Fibroblast of mammary gland (primary cell): Measurements from ENCODE around the gene KLHL36.

Source experiments
- DNase-seq: peaks from one replicate; pipeline ENCODE4 v3.0.0-alpha.2; 2010; ENCODE audit warnings: low read depth
- H3K4me3 ChIP-seq: 2 replicates; pipeline ENCODE4 v1.5.1; 2011; ENCODE audit warnings: low read depth, mild to moderate bottlenecking, low read length, moderate library complexity; ENCODE audit not compliant: control insufficient read depth
- TF ChIP-seq, protein P1 (sequence below): conservative IDR thresholded peaks from 2 replicates; pipeline ENCODE4 v1.5.1; 2011; ENCODE audit warnings: low read depth, low read length, inconsistent platforms; ENCODE audit not compliant: control insufficient read depth, insufficient read depth

Gene KLHL36

DNA sequence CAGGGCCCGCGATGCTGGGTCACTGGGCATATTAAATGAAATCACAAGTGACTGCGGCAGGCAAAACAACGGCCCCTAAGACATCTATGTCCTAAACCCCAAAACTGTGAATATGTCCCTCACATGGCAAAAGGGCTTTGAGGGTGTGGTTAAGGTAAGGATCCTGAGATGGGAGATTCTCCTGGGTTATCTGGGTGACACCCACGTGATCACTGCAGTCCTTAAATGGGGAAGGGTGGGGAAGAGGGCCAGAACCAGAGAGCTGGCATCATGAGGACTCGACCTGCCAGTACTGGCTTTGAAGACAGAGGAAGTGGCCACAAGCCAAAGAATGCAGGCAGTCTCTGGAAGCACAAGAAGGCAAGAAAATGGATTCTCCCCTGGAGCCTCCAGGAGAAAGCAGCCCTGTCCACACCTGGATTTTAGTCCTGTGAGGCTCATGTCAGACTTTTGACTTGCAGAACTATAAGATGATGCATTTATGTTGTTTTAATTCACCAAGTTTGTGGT, 42.9 kb upstream of the KLHL36 start:
- no peak overlapping the region for H3K4me3 ChIP-seq
- TF ChIP-seq, protein P1, sequence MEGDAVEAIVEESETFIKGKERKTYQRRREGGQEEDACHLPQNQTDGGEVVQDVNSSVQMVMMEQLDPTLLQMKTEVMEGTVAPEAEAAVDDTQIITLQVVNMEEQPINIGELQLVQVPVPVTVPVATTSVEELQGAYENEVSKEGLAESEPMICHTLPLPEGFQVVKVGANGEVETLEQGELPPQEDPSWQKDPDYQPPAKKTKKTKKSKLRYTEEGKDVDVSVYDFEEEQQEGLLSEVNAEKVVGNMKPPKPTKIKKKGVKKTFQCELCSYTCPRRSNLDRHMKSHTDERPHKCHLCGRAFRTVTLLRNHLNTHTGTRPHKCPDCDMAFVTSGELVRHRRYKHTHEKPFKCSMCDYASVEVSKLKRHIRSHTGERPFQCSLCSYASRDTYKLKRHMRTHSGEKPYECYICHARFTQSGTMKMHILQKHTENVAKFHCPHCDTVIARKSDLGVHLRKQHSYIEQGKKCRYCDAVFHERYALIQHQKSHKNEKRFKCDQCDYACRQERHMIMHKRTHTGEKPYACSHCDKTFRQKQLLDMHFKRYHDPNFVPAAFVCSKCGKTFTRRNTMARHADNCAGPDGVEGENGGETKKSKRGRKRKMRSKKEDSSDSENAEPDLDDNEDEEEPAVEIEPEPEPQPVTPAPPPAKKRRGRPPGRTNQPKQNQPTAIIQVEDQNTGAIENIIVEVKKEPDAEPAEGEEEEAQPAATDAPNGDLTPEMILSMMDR = no peak
- DNase-seq = no peak

DNA sequence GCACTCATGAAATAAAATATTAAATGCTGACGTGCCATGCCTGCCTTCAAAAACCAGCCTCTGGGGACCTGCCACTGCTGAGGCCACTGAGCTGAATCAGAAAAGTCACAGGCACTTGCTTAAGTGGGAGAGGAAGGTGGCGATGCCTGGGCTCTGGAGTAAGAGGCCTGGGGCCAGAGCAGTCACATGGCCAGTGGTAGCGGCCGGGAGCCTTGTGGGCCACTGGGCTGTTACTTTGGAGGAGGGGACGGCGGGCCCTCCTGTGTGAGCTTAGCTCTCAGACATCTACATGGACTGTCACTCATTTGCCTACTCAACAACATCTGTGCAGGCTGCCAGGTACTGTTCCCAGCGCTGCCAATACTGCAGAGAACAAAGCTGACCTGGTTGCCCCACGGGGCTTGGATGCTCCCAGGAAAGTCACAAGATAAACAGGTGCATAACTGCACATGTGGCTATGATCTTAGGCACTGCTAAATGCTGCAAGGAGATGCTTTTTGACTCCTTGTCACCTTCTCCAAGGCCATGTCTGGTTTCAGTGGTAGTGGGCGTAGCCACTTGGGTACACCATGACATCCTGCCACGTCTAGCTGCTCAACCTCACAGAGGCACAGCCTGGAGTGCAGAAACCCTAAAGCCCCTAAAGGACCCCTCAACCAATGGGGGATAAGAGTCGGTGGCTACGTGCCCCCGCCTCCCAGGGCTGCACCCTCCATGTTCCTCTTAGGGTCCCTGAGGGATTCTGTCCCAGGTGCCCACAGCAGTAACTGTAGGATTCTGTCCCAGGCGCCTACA, 42.0 kb upstream of the KLHL36 start:
- DNase-seq = no peak
- H3K4me3 ChIP-seq = no peak overlapping the region
- TF ChIP-seq, protein P1 = no peak

DNA sequence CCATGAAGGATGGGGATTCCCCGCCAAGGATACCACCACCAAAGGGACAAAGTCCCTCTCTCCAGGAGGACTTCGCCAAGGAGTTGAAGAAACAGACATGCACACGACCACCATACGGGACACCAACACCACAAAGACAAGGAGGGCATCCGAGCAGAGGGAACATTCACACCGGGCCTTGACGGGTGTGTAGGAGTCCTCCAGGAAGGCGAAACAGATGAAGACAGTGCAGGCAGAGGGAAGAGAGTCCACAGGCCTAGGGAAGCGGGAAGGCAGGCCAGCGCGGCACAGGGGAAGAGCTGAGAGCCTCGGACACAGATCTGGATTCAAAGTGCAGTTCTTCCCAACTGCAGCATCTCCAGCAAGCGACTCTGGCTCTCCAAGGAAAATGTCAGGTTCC, 41.2 kb upstream of the KLHL36 start:
- no peak overlapping the region for H3K4me3 ChIP-seq
- TF ChIP-seq, protein P1 = no peak
- no peak for DNase-seq

DNA sequence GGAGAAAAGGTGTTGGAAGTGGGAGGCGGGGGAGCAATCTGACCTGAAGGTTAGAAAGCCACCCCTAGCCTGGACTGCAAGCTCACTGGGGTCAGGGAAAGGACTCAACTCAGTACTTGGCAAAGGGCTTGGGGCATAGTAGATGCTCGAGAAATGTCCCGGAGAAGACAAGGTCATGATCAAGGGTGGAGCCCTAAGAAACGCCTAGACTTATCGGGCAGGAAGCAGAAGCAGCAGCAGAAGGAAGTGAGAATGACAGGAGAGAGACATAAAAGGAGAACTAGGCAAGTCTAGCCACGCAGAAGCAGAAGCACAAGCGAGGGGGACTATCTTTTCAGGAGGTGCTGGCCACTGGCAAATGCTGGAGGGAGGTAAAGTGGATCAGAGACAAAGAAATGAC, 40.6 kb upstream of the KLHL36 start:
- no peak for DNase-seq
- H3K4me3 ChIP-seq = no peak overlapping the region
- TF ChIP-seq, protein P1 = no peak

DNA sequence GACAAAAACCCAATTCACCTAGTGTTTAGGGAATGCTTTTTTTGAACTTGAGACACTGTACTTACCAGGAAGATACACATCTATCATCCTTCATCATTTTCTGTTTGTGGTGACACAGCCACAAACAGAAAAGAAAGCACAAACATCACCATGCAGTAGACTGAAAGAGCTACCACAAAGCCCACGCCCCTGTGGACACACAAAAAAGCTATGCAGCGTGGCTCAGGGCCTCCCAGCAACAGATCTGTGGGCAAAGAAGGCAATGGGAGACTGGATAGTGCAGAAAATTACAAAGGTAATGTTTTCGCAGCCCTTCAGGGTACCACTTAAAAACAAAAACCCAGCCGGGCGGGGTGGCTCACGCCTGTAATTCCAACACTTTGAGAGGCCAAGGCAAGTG, 40.0 kb upstream of the KLHL36 start:
- TF ChIP-seq, protein P1 = no peak
- H3K4me3 ChIP-seq = no peak overlapping the region
- no peak for DNase-seq

DNA sequence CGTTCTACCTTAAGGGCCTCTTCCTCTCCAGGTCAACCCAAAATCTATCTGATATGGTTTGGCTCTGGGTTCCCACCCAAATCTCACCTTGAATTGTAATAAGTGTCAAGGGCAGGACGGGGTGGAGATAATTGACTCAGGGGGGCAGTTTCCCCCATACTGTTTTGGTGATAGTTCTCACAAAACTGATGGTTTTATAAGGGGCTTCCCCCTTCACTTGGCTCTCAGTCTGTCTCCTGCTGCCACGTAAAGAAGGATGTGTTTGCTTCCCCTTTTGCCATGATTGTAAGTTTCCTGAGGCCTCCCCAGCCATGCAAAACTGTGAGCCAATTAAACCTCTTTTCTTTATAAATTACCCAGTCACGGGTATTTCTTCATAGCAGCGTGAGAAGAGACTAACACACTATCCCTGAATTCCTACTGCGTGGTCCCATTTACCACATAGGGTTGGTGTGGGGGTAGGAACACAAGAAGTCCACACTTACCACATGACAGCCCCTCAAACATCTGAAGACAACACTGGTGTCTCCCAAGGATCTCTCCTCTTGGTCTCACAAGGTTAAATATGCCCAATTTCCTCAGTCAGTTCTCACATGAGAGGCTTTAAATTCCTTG, 38.6 kb upstream of the KLHL36 start:
- TF ChIP-seq, protein P1 = no peak
- H3K4me3 ChIP-seq = no peak overlapping the region
- DNase-seq = no peak

DNA sequence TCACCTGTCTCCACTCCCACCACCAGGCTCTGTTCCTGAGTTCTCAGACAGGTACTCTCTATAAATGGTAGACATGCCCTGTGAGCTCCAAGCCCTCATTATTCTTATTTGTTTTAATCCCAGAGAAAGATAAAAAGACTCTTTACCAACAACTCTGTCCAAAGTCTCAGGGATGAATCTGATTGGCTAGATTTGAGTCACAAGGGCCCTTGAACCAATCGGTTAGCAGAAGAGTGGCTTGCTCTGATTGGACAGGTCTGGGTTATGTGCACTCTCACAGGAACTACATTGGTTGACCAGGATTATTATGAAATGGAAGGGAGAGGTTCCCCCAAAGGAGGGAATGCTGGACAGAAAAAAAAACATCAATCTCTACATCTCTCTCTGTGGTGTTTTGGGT, 37.9 kb upstream of the KLHL36 start:
- TF ChIP-seq, protein P1 = no peak
- H3K4me3 ChIP-seq = no peak overlapping the region
- peak; percentile 44 for DNase-seq
